ENCODE data around the gene CELF1. TPM values are rescaled to one million over a fixed set of nuclear protein-coding genes. Genes with fewer than 3 reads are reported as not detected.

The CELF1 gene
- total RNA-seq, 2 experiments from 2014 or later: 120 to 122 TPM

- ChIA-PET CTCF (interaction anchor here (3.6 kb wide), 1 partner anchor 73 kb away, joined by 14 read pairs; no protein-coding TSS in a partner anchor), POLR2A (no interaction called here)
- DNase-seq (no peak), ATAC-seq (no peak)
- Mint-ChIP-seq H3K27ac (no peak overlapping the region), H3K9me3 (no peaks in the 10 kb centered on the region), H3K4me3 (no peak overlapping the region), H3K4me1 (ENCODE audit: low read depth) (peaks cover 6% of the 10 kb centered on the region), H3K36me3 (ENCODE audit: low read depth) (no peaks in the 10 kb centered on the region), H3K27me3 (no peaks in the 10 kb centered on the region)
- intact Hi-C loops (cut with micrococcal nuclease): no loop called here
- no peak for TF ChIP-seq CTCF (IDR thresholded peaks at IDR 0.05)
These were observed 106.1 kb downstream of the CELF1 start for GRCh38 chr11:47446833-47447232.

- Mint-ChIP-seq H3K36me3 (ENCODE audit: low read depth) (no peaks in the 10 kb centered on the region), H3K9me3 (no peaks in the 10 kb centered on the region), H3K4me1 (ENCODE audit: low read depth) (peaks cover 6% of the 10 kb centered on the region), H3K27me3 (no peaks in the 10 kb centered on the region), H3K27ac (no peak overlapping the region), H3K4me3 (no peak overlapping the region)
- intact Hi-C loops (cut with micrococcal nuclease): no loop called here
- TF ChIP-seq CTCF (IDR thresholded peaks at IDR 0.05): no peak
- no peak for DNase-seq
- POLR2A ChIA-PET: interaction anchor here (0.7 to 1.1 kb wide), 2 partner anchors 106 to 117 kb away, joined by 3 to 5 read pairs; no protein-coding TSS in a partner anchor
- ATAC-seq: no peak
- CTCF ChIA-PET: interaction anchor here (0.6 kb wide), 1 partner anchor 19 kb away, joined by 3 read pairs; the partner anchor contains the start of gene PSMC3
These were observed 107.1 kb downstream of the CELF1 start for GRCh38 chr11:47445840-47446239.

- DNase-seq (no peak), ATAC-seq (no peak)
- H3K36me3 Mint-ChIP-seq (ENCODE audit: low read depth): no peaks in the 10 kb centered on the region
- peaks cover 6% of the 10 kb centered on the region for H3K4me1 Mint-ChIP-seq (ENCODE audit: low read depth)
- ChIA-PET CTCF (interaction anchor here (1.6 to 2.7 kb wide), 4 partner anchors 10 to 70 kb away, joined by 4 to 8 read pairs (median 7); no protein-coding TSS in a partner anchor), POLR2A (no interaction called here)
- no peak overlapping the region for H3K4me3 Mint-ChIP-seq
- intact Hi-C loops (cut with micrococcal nuclease): no loop called here
- no peak for TF ChIP-seq CTCF (IDR thresholded peaks at IDR 0.05)
- no peaks in the 10 kb centered on the region for H3K27me3 Mint-ChIP-seq
- H3K9me3 Mint-ChIP-seq: no peaks in the 10 kb centered on the region
- H3K27ac Mint-ChIP-seq: no peak overlapping the region
These were observed 109.1 kb downstream of the CELF1 start for GRCh38 chr11:47443817-47444216.

- Mint-ChIP-seq H3K27ac (no peak overlapping the region), H3K9me3 (no peaks in the 10 kb centered on the region), H3K27me3 (no peaks in the 10 kb centered on the region), H3K36me3 (ENCODE audit: low read depth) (no peaks in the 10 kb centered on the region), H3K4me1 (ENCODE audit: low read depth) (peaks cover 6% of the 10 kb centered on the region), H3K4me3 (no peak overlapping the region)
- no peak for TF ChIP-seq CTCF (IDR thresholded peaks at IDR 0.05)
- DNase-seq (peak; percentile 23), ATAC-seq (peak; percentile 78)
- POLR2A ChIA-PET: interaction anchor here (1.9 kb wide), 1 partner anchor 17 kb away, joined by 10 read pairs; the partner anchor contains the start of gene PSMC3
- CTCF ChIA-PET: interaction anchor here (0.5 to 2.7 kb wide), 7 partner anchors 10 to 293 kb away, joined by 3 to 8 read pairs (median 4); no protein-coding TSS in a partner anchor
- intact Hi-C loops (cut with micrococcal nuclease): no loop called here
These were observed 109.8 kb downstream of the CELF1 start for GRCh38 chr11:47443028-47443700.

- Mint-ChIP-seq H3K9me3 (no peaks in the 10 kb centered on the region), H3K27ac (no peak overlapping the region)
These were observed 110.4 kb downstream of the CELF1 start for GRCh38 chr11:47442514-47442913.

More at GRCh38 chr11:47442514-47442913, 110.4 kb downstream of the CELF1 start:
- H3K4me1 Mint-ChIP-seq (ENCODE audit: low read depth): peaks cover 6% of the 10 kb centered on the region
- POLR2A ChIA-PET: interaction anchor here (1.9 kb wide), 1 partner anchor 16 kb away, joined by 10 read pairs; the partner anchor contains the start of gene PSMC3
- H3K27me3 Mint-ChIP-seq: no peaks in the 10 kb centered on the region
- DNase-seq (no peak), ATAC-seq (no peak)
- CTCF ChIA-PET: interaction anchor here (1.0 to 2.7 kb wide), 4 partner anchors 11 to 68 kb away, joined by 3 to 8 read pairs (median 5); no protein-coding TSS in a partner anchor
- H3K36me3 Mint-ChIP-seq (ENCODE audit: low read depth): no peaks in the 10 kb centered on the region
- TF ChIP-seq CTCF (IDR thresholded peaks at IDR 0.05): no peak
- intact Hi-C loops (cut with micrococcal nuclease): no loop called here
- no peak overlapping the region for H3K4me3 Mint-ChIP-seq
